Fibroblast of skin of left biceps (primary cell): ENCODE results near the gene IRGC.
"Not testable (repeated sequence)": the region's sequence is repeated elsewhere in the genome, so short reads cannot be mapped to it uniquely, and the experiment has no call there.

Experiments used
- DNase-seq, 2 experiments: peaks; one replicate each; pipeline ENCODE4 v3.0.0-alpha.2; 2013; ENCODE audit warnings: low read depth in 2 of 2

Gene IRGC

DNA sequence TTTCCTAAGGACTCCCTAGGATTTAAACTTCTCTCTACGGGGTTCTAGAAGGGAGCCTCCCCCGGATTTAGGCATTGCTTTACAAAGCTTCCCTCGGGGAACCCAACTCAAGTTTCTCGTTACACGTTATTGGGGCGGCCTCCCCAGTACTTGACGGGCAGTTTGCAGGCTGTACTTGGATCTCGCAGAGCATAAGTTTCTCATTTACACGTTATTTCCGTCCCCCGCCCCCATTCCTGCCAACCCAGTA lies 38.3 kb downstream of the IRGC start:
- DNase-seq = no peak

DNA sequence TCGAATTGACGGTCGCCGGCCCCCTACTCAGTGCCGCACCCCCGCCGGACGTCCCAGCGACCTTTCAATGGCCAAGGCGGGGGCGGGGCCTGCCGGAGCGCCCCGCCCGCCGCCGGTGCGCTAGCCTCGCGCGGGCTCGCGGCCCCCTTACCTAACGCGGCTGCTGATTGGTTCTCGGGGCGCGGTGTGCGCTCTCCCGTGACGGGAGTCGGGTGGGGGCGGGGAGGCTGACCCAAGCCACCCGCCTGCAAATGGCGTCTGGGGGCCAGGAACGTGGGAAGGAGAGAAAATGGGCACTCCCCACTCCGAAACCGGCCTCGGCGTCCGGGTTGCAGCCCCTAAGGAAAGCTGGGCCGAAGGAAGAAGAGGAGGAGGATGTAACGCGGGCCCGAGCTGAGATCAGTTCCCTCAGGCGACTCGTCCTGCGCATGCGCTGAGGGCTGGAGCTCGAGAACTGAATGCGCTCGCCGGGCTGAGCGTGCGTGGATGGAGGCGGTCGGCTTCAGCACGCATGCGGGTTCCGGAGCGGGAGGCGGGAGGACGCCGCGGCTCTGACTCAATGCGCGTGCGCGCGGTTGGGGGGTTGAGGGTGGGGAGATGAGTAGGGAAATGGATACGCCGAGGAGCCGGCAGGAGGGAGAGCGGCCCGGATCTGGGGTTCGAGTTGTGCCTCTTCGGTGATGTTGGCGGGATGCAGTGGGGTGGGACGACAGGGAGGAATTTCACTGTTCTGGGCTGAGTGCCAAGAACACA lies 38.8 kb downstream of the IRGC start, which contains the start of gene SMG9:
Gene SMG9 (minus strand): TSS at position 460 of the 753 bp plus-strand sequence. CDS start 4,221 bp downstream, outside the sequence.
- peak; percentile 94 to 96 for DNase-seq

DNA sequence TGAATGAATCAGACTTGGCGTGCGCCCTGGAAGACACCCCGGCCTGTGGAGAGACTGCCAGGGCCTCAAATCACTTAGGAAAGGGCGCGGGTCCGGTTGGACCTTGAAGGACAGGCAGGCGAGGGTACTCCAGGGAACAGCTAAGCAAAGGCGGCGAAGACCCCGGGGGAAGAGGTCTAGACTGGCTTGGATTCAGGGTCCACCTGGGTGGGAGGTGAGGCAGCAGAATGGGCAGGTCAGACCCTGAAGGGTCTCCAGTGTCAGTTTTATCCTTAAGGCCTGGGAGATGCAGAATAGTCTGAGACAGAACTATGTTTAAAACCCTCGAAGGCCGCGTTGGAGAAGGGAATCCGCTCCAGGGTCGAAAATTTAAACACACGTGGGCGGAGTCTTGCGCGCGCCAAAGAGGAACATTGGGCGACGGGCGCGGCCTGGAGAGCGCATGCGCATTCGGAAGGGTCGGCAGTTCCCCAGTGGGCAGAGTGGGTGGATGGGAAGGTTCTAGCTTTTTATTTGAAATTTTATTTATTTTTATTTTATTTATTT lies 39.5 kb downstream of the IRGC start:
- DNase-seq = no peak

DNA sequence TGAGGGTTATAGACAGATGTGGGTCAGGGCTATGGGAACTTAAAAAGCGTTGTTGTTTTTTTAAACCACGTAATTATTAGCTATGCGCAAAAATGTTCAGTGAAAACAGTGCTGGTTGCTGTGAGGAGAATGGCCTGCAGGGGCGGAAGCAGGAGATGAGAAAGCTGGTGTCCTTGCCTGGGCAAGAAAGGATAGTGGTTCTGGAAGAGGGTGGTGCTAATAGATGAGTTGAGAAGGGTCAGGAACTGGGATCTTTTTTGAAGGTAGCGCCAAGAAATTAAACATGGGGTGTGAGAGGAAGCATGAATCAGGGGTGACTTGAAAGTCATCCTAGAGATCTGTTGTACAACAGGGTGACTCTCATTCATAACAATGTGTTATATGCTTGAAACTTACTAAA lies 43.6 kb downstream of the IRGC start:
- no peak for DNase-seq

DNA sequence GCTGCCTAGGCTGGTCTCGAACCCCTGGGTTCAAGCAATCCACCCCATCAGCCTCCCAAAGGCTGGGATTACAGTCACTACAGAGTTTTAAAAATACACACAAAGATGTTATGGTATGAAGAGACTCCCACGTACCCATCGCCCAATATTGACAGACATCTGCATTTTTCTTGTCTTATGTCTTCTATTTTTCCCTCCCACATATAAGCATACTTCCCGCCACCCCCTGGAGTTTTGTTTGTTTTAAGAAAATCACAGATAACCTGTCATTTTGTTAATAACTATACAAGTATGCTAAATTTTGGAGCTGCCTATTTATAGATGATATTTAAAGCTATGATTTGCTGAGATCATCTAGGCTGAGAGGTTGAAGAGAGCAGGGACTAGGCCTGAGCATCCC lies 45.1 kb downstream of the IRGC start:
- no peak for DNase-seq

DNA sequence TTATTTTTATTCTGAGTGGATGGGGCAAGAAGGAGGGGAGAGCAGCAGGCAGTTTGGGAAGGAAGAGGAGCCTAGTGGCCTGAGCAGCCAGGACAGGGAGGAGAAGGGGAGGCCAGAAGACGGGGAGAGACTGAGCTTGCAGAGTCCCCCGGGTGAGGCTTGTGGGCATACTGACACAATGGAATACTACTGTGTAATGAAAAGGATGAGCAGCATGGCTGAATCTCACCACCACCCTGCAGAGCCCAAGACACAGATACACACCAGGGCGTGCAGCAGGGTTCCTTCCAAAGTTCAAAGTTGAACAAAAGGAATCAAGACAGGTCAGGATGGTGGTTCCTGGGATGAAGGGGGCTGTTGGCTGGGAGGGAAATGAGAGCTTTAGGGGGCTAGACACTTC lies 46.9 kb downstream of the IRGC start:
- no peak for DNase-seq

DNA sequence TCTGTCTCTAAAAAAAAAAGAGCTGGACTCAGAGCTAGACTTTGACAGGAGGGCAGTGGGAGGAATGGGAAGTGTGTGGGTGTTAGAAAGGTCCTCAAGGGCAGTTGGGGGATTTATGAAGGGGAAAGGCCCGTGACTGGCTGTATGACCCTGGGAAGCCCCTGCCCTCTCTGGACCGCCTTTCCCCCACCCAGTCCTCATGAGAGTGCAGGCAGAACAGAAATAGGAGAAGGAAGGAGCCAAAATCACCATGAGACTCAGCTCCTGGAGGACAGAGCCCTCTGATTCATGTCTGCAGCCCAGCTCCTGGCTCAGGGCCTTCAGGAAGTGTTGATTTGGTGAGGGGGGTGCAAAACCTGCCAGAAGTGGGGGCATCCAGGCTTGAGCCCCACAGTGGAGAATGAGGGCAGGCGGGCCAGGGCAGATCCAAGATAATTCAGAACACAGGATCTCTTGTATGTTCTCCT lies 47.6 kb downstream of the IRGC start:
- no peak for DNase-seq

DNA sequence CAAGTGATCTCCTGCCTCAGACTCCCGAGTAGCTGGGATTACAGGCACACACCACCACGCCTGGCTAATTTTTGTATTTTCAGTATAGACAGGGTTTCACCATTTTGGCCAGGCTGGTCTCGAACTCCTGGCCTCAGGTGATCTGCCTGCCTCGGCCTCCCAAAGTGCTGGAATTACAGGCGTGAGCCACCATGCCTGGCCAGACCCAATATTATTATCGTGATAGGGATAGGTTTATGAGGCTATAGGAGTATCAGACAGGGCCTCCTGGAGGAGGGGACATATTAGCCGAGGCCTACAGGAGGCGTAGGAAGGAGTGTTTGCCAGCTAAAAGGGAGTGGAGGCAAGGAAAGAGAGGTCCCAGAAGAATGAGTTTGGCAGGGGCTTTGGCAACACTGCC lies 48.8 kb downstream of the IRGC start:
- DNase-seq = not testable (repeated sequence)

DNA sequence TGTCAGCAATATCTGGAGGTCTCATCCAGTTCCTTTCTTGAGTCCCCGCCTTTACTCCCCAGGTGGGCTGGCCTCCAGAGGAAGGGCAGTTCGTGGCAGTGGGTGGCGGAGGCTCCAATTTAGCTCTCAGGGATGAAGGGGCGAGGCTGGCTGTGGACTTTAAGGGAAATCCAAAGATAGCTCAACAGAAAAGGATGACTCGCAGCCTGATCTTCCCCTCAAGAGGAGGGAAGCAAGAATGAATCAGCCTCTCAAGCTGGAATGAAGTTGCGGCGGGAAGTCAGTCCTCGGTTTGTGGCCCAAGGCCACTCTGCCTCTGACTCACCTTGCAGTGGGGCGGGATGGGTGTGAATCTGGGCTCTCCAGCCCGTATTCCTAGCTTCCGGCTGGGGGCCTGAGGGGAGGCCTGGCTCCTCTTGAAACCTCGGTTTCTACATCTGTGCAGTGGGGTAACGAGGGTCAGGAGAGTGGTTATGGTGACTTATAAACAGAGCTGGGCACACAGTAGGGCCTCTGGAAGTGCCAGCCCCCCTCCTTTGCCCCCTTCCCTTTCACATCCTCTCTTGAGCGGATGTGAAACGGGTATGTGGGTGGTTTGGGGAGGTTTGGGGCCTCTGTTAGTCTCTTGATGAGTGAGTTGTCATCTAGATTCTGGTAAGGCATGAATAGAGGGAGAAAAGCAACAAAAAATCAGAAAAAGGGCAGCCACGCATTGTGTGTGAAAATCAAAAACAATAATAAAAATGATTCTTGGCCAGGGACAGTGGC lies 49.4 kb downstream of the IRGC start:
- peak; percentile 85 to 87 for DNase-seq

DNA sequence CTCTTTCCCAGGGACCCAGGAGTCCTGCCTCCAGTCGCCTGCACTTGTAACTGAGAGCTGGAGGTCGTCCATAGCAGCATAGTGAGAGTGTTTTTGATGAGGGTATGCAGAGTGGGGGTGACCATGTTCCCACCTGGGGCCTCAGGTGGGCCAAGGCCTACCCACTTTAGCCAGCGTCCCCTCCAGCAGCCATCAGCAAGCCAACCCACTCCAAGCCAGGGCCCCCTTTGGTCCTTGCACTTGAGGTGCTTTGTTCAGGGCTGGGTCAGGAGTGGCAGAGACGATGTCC lies 50.8 kb downstream of the IRGC start:
- DNase-seq = no peak

DNA sequence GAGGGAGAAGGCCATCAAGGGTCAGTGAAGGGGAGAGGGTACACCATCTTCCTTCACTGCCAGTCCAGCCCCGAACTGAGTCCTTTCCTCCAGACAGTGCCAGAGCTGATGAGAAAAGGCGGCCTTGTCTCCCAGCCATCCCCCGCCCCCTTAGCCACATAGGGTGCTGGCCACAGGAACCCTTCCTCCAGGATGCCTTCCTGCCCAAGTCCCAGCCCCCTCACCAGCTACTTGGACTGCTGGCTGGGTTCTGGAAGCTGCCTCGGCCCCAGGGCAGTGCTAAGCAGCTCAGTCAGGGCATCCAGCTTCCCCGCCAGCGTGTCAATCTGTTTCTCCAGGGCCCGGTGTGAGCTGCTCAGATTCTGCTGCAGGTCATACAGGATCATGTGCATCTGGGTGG lies 51.4 kb downstream of the IRGC start:
- no peak for DNase-seq

DNA sequence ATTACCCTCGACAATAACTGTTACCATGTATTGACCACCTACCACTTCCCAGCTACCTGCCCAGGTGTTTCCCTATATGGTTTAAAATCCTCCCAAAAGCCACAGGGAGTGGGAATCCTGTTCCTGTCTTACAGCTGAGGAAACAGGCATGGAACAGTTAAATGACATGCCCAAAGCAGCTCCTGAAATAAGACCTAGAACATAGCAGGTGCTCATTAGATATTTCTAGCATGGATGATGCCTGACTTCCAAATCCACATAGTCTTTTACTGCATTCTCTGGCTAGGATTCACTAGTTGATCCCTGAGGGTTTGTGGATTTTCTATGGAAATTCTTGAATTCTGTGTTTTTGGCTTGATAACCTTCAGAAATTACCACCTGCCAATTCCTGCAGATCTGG lies 51.9 kb downstream of the IRGC start:
- no peak for DNase-seq

DNA sequence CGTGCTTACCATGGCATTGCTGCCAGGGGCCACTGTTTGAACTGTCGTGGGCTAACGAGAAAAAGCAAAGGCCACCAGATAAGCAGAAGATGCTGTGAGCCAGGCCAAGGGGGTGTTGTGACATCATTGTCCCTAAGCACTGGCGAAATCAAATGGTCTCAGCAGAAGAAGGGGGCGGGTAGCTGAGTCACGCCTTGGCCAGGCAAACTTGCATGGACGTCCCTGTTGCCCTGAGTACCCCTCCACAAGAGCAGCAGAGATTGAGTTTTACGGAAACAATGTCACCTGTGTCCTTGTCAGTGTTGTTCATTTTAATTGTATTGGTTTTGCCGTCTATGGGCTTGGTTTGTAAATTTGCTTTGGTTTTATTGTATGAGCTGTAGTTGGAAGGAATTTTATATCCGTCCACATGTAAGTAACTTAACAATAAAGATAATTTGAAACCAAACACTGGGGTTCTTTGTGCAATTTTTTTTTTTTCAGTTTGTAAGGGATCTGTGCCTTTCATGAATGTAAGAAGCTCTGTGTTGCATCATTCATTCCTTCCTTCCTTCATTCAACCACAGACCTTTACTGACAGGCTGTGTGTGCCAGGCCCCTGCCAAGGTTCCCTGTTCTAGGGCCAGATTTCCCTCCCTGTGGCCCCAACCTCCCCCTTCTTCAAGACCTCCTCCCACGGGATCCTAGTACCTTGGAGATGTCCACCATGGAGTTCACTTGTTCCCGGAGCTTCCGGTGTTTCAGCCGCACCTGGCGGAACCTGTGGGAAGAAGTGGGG lies 52.6 kb downstream of the IRGC start:
- no peak for DNase-seq

DNA sequence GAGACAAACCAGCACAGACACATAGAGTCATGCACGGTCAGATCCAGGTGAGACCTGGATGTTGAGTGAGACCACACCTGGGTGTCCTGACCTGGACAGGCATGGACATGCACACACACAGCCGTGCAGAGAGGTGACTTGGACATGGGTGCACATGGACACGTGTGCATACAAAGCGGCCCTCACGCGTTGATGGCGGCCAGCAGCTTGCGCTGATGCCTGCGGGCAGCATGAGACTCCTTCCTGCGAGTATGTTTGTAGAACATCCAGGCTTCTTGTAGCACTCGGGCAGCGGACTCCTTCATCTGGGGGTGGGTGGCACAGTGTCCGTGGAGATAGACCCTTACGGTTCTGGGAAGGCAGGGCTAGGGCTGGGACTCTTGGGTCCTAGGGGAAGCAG lies 53.4 kb downstream of the IRGC start:
- no peak for DNase-seq
